Fibroblast of skin of scalp (primary cell): ENCODE measurements around the gene ALDH4A1.
A peak's percentile ranks its signal among the peaks of the same experiment; 100 is the strongest.

Source experiments
- DNase-seq: peaks from one replicate; pipeline ENCODE4 v3.0.0-alpha.2; 2013

The ALDH4A1 gene

DNA sequence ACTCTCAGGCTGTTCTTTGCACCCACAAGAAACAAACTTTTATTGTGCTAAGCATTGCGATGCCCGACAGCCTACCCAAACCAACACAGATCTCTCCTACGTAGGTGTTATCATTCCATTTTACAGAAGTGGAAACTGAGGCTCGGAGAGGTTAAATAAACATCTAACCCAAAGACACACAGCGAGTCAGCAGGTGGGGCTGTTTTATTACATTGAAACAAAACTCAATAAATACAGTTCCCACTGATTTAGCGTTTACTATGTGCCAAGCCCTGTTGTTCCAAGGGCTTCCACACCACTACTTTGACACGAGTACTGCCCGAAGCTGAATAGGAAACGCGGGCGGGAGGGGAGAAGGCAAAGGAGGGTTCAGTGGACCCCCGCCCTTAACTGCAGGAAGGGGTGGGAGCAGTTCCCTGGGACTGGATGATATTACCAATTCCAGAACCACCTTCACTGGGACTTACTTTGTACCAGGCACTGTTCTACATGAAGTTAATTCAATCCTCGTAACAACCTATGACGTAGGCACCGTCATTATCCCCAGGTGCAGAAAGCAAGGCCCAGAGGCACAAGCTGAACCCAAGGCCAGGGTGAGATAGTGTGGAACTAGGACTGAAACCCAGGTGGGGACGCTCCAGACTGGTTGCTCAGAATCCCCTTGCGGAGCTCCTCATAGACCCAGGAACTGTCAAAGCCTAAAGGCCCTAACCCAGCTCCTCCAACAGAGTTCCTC, 19.3 kb upstream of the ALDH4A1 start:
- DNase-seq, result no peak

DNA sequence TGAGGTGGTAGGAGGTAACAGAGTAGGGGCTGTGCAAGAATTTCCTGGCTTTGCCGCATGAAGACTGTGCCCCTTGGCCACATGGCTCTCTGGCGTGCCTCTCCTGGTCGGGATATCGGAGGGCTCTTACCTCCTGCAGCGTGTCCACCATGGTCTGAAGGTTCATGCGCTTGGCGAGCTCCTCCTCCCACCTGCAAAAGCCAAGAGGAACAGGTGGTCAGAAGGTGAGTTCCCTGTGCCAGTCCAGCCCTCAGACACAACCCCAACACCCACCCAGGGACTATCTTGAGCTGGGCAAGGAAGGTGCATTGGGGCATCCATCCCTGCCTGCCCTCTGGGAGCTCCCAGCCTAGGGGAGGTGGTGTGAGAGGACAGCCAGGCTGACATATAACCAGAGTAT, 18.6 kb upstream of the ALDH4A1 start:
- DNase-seq, result no peak

DNA sequence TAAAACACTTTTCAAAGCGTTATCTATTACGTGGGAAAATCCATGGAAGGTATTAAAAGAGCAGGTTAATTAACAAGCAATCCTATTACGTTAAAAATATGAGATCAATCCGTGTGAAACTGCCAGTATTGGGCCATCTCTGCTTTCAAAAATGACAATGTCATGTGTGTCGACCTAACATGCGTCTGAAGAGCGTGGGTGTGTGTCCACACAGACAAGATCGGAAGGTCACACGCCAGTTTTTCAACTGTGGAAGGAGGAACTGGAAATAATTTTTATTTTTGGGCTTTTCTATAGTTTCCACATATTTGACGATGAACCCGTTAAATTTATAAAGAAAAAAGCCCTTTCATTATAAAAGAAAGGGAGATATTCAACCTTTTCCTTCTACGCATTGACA, 17.6 kb upstream of the ALDH4A1 start:
- DNase-seq, result no peak

GRCh38 chr1:18919197-18919905, 17.0 kb upstream of the ALDH4A1 start:
- DNase-seq, result no peak

GRCh38 chr1:18918417-18918816, 16.1 kb upstream of the ALDH4A1 start:
- no peak for DNase-seq

DNA sequence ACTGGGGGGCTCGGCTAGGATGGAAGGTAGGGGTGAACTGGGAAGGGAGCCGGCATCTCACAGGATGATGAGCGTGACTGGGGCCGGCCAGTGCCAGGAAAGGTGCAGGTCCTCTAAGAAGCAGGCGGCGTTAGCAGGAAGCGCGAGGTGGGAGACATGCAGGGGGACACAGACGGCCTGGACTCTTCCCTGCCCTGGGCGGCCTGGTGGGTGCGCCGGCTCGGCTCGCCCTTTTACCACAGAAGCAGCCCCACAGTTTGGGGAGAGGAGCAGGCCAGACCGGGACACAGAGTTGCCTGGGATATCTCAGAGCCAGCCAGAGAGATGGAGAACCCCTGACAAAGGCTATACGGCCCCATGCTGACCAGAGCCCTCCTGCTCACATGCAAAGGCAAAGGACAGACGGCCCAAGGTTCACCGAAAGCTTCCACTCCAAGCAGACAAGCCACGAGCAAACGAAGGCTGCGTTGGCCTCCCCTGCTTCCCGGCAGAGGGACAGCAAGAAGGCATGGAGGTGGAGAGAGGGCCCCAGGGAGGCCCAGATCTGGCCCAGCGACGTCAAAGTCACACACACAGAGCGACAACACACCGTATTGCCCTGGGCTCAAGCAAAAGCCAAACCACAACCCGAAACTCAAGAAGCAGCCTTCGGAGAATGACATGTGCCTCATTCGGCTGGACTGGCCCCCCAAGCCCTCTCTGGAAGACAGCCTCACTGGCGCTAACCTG, 14.9 kb upstream of the ALDH4A1 start:
- no peak for DNase-seq

DNA sequence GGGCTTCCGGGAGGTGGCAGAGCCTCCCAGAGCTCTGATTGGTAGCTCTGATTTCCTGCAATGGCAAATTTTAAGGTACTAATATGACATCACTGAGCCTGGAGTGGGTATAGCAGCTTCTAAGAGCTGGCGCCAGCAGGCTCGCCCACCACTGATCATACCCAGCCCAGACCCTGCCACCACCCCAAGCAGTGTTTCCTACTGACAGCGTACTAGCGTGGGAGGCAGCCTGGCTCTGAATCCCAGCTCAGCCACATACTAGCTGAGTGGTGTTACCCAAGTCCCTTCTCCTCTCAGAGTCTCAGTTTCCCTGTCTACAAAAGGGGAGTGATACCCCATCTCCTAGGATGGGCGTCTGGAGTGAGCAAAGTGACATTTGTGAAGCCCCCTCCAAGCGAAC, 13.0 kb upstream of the ALDH4A1 start:
- no peak for DNase-seq

GRCh38 chr1:18913065-18913835, 10.9 kb upstream of the ALDH4A1 start:
- DNase-seq, result peak; percentile 82

DNA sequence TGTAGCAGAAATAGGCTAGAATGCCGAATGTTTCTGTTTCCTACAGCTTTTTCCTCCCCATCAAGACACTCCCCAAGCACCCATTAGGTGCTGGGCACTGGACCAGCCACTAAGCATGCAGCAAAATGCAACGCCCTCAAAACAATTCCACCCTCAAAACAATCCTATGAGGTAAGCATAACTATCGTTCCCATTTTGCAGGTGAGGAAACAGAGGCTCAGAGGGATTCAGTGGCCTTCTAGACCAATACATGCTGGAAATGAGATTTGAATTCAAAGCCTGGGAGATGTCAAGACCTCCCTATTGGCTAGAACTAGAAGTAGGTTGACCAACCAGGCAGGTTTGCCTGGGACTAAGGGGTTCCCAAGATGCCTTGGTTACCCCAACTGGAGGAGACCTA, 10.2 kb upstream of the ALDH4A1 start:
- no peak for DNase-seq

- no peak for DNase-seq
These were observed 6.8 kb upstream of the ALDH4A1 start for GRCh38 chr1:18908911-18909771.

- no peak for DNase-seq
These were observed 5.8 kb upstream of the ALDH4A1 start for GRCh38 chr1:18907917-18908845.

DNA sequence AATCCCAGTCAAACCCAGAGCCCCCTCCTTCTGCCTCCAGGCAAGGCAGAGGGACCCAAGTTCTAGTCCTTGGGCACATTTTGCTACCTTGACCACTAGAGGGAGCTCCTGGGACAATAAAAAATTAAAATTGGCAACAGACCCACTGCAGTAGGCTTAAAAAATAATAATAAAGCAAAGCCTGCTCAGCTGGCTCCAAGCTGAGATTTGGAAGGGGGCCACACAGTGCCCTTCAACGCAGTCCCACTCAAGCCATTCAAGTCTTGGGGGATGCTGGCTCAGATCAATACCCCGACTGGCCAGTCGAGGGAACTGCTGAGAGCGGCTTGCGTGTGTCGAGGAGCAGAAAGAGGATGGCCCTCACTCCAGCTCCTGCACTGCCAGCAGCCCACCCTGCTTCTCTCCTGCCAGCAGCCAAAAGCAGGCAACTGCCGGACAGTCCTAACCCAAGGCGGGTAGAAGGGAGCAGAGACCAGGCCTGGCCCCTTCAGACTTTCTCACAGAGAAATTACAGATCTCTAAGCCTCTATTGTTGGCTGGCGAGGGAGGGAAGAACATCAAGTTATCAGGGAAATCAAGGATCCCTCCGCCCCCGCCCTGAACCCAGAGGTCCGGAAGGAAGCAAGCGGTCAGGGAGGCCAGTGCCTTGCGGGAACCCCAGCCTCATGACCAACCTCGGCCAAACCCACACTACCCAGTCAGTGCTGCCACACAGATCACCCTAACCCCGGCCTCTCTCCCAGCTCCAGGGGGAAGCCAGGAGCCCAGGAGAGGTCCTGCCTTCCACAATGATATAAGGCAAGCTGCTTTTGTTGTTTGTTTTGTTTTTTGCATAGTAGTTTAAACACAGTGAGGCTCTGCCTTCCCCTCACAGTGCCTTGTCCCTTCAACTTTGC, 4.9 kb upstream of the ALDH4A1 start:
- peak; percentile 72 for DNase-seq

- DNase-seq, result no peak
These were observed 969 bp upstream of the ALDH4A1 start for GRCh38 chr1:18903291-18903756.

DNA sequence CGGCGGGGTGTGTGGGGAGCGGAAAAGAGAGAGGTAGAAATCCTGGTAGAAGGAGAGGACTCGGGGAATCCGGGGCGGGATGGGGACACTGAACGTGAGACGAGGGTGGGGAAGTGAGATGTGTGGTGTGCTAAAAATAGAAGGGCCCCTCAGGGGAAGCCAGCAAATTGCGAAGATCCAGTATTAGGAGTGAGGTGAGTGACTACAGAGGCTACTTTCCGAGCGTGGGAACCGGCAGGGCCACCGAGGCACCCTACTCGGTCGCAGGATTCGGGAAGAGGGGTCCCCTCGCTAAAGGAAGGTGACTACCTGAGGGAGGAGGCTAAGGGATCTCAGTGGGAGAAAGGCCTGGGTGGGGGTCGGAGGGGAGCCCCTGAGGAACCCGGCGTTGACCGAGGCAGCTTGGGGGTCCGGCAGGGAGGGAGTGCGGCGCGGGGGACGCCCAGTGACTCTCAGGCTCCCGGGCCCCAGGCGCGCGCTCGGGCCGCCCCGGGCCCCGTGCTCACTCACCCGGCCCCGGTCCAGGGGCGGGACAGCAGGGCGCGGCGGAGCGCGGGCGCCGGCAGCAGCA, 318 bp downstream of the ALDH4A1 start:
- DNase-seq, result no peak

- DNase-seq, result no peak
These were observed 1.0 kb downstream of the ALDH4A1 start for GRCh38 chr1:18901147-18901951.

DNA sequence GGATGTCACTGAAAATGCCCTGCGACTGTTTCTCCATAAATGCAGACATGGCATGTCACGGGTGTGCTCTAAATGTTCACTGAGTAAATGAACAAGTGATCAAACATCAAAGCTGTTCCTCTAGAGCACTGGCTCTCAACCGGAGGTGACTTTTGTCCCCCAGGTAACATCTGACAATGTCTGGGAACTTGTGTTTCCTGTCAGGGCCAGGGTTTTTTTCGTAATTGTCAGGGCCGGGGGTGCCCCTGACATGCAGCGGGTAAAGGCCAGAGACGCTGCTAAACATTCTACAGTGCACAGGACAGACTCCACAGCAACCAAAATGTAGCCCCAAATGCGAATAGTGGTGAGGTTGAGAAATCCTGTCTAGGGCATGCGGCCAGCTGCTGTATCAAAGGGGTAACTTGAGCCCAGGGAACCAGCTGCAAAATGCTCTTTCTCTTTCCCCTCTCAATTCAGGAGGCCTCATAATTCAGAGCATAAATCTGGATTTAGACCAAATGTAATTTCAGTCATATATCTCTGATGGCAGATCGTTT, 2.0 kb downstream of the ALDH4A1 start:
- no peak for DNase-seq

- no peak for DNase-seq
These were observed 2.8 kb downstream of the ALDH4A1 start for GRCh38 chr1:18899363-18900049.
